Measurements from ENCODE around the gene VPS13D.
"Not testable (repeated sequence)": the region's sequence is repeated elsewhere in the genome, so short reads cannot be mapped to it uniquely, and the experiment has no call there.

- not testable (repeated sequence) for TF ChIP-seq CTCF, POLR2A (IDR thresholded peaks at IDR 0.05)
These were observed 308.7 kb downstream of the VPS13D start for GRCh38 chr1:12538536-12538935.

Data from vagina (tissue), 2 donors.